KMS-11 (cell line): ENCODE measurements around the gene PKNOX1.

Experiments used
- H2AFZ ChIP-seq: fragments of 200-600 bp; sonication (generic); 2 replicates; pipeline ENCODE4 v1.6.1; 2016; ENCODE audit warnings: antibody characterized with exemption, mixed run types, low read depth
- H3K27ac ChIP-seq: fragments of 200-600 bp; sonication (generic); 2 replicates; pipeline ENCODE4 v1.6.1; 2016; ENCODE audit warnings: mild to moderate bottlenecking, mixed run types
- H3K27me3 ChIP-seq: fragments of 200-600 bp; sonication (generic); 2 replicates; pipeline ENCODE4 v1.6.1; 2017; ENCODE audit warnings: mild to moderate bottlenecking, low read depth, mixed run types, moderate library complexity; ENCODE audit not compliant: insufficient read depth
- H3K36me3 ChIP-seq: fragments of 200-600 bp; sonication (generic); 2 replicates; pipeline ENCODE4 v1.6.1; 2017; ENCODE audit warnings: mild to moderate bottlenecking, mixed run types; ENCODE audit not compliant: insufficient read depth
- H3K4me1 ChIP-seq: fragments of 200-600 bp; sonication (generic); 2 replicates; pipeline ENCODE4 v1.6.1; 2016; ENCODE audit warnings: mild to moderate bottlenecking, low read depth, mixed run types; ENCODE audit not compliant: poor library complexity, severe bottlenecking
- H3K4me2 ChIP-seq: fragments of 200-600 bp; sonication (generic); 2 replicates; pipeline ENCODE4 v1.7.0; 2016; ENCODE audit warnings: mild to moderate bottlenecking, mixed run types
- H3K4me3 ChIP-seq: fragments of 200-600 bp; sonication (generic); IDR thresholded peaks from 2 replicates; pipeline ENCODE4 v1.6.1; 2017; ENCODE audit warnings: low read depth, low read length, mixed read lengths; ENCODE audit not compliant: insufficient read depth
- H3K79me2 ChIP-seq: fragments of 200-600 bp; sonication (generic); 2 replicates; pipeline ENCODE4 v1.6.1; 2016; ENCODE audit warnings: low read depth, mixed run types; ENCODE audit not compliant: insufficient read depth
- H3K9ac ChIP-seq: fragments of 200-600 bp; sonication (generic); 2 replicates; pipeline ENCODE4 v1.6.1; 2016; ENCODE audit warnings: mild to moderate bottlenecking, mixed run types
- H4K20me1 ChIP-seq: fragments of 200-600 bp; sonication (generic); 2 replicates; pipeline ENCODE4 v1.6.1; 2016; ENCODE audit warnings: mild to moderate bottlenecking, mixed run types; ENCODE audit not compliant: insufficient read depth
- CTCF ChIP-seq: fragments of 200-600 bp; sonication (generic); conservative IDR thresholded peaks from 2 replicates; pipeline ENCODE4 v1.6.1; 2017; ENCODE audit warnings: low read depth, mild to moderate bottlenecking, antibody characterized with exemption, low read length, moderate library complexity, mixed read lengths

The PKNOX1 gene

GRCh38 chr21:43027846-43028731 is 53.7 kb downstream of the PKNOX1 start:
- Histone ChIP-seq H3K4me1 (no peaks in the 10 kb centered on the region), H3K9ac (no peak overlapping the region), H3K36me3 (no peaks in the 10 kb centered on the region), H3K79me2 (no peaks in the 10 kb centered on the region), H3K4me2 (no peak overlapping the region), H4K20me1 (no peaks in the 10 kb centered on the region; the same call in 1 of the 2 replicates), H3K4me3 (no peak overlapping the region), H3K27me3 (no peaks in the 10 kb centered on the region), H3K27ac (no peak overlapping the region), H2AFZ (no peak overlapping the region)
- no peak for TF ChIP-seq CTCF

GRCh38 chr21:43029785-43030184 is 55.4 kb downstream of the PKNOX1 start:
- H3K4me3 ChIP-seq = no peak overlapping the region
- no peaks in the 10 kb centered on the region; the same call in 1 of the 2 replicates for H4K20me1 ChIP-seq
- H3K27ac ChIP-seq = no peak overlapping the region
- no peaks in the 10 kb centered on the region for H3K27me3 ChIP-seq
- H3K9ac ChIP-seq = no peak overlapping the region
- no peak overlapping the region for H2AFZ ChIP-seq
- H3K4me1 ChIP-seq = no peaks in the 10 kb centered on the region
- H3K36me3 ChIP-seq = no peaks in the 10 kb centered on the region
- no peaks in the 10 kb centered on the region for H3K79me2 ChIP-seq
- no peak overlapping the region for H3K4me2 ChIP-seq
- TF ChIP-seq CTCF = no peak

- no peak overlapping the region for H3K9ac ChIP-seq
- H4K20me1 ChIP-seq = no peaks in the 10 kb centered on the region; the same call in 1 of the 2 replicates
- H3K4me1 ChIP-seq = no peaks in the 10 kb centered on the region
- no peak overlapping the region for H3K27ac ChIP-seq
- no peak overlapping the region for H2AFZ ChIP-seq
- no peak for TF ChIP-seq CTCF
- no peak overlapping the region for H3K4me2 ChIP-seq
- H3K79me2 ChIP-seq = no peaks in the 10 kb centered on the region
- H3K4me3 ChIP-seq = no peak overlapping the region
- H3K27me3 ChIP-seq = no peaks in the 10 kb centered on the region
- no peaks in the 10 kb centered on the region for H3K36me3 ChIP-seq
Measured at GRCh38 chr21:43031121-43031619, 56.8 kb downstream of the PKNOX1 start.

GRCh38 chr21:43034101-43034500 is 59.7 kb downstream of the PKNOX1 start:
- H2AFZ ChIP-seq = no peak overlapping the region

More at GRCh38 chr21:43034101-43034500, 59.7 kb downstream of the PKNOX1 start:
- H3K4me2 ChIP-seq = no peak overlapping the region
- no peaks in the 10 kb centered on the region for H3K4me1 ChIP-seq
- no peaks in the 10 kb centered on the region for H3K27me3 ChIP-seq
- H3K79me2 ChIP-seq = no peaks in the 10 kb centered on the region
- TF ChIP-seq CTCF = no peak
- no peak overlapping the region for H3K9ac ChIP-seq
- H3K4me3 ChIP-seq = no peak overlapping the region
- no peaks in the 10 kb centered on the region for H3K36me3 ChIP-seq
- no peak overlapping the region for H3K27ac ChIP-seq
- no peaks in the 10 kb centered on the region for H4K20me1 ChIP-seq
